Fibroblast of lung (primary cell): Measurements from ENCODE around the gene SGIP1.

Source experiments
- CTCF ChIP-seq, 2 donors: IDR thresholded peaks in 1 of 2; conservative IDR thresholded peaks in 1 of 2; 1 replicate in 1 of 2; 2 replicates in 1 of 2; pipeline ENCODE4 v1.5.1; 2011 to 2012; ENCODE audit warnings: low read length in 2 of 2, control low read depth in 1 of 2, inconsistent platforms in 1 of 2, low read depth in 1 of 2, mild to moderate bottlenecking in 1 of 2
- EZH2 ChIP-seq: IDR thresholded peaks from 2 replicates; pipeline ENCODE4 v1.5.1; 2012; ENCODE audit warnings: low read length, control low read depth, mild to moderate bottlenecking; ENCODE audit errors: missing control alignments

- TF ChIP-seq CTCF (conservative IDR thresholded peaks at IDR 0.05 in 1 of 2, IDR thresholded peaks at IDR 0.05 in 1 of 2; ENCODE audit: low read depth in 1 of 2, low read length in 2 of 2), result no peak
- TF ChIP-seq EZH2, result no peak
These were observed 151.7 kb downstream of the SGIP1 start for GRCh38 chr1:66685670-66686069.
